Peyer's patch (tissue), 4 donors: ENCODE measurements around the gene CYP1B1. TPM values are rescaled to one million over a fixed set of nuclear protein-coding genes. Genes with fewer than 3 reads are reported as not detected.

Experiments used
- DNase-seq, 3 donors: peaks; one replicate each; pipeline ENCODE4 v3.0.0-alpha.2; 2017 to 2019
- H3K27ac ChIP-seq, 4 donors: fragments of 200-600 bp; sonication (generic); one replicate each; pipeline ENCODE4 v1.5.1; 2016 to 2019
- H3K27me3 ChIP-seq, 2 donors: fragments of 200-600 bp; sonication (generic); one replicate each; pipeline ENCODE4 v1.5.1; 2019
- H3K36me3 ChIP-seq, 3 donors: fragments of 200-600 bp; sonication (generic); one replicate each; pipeline ENCODE4 v1.5.1; 2016 to 2019
- H3K4me1 ChIP-seq, 4 donors: fragments of 200-600 bp; sonication (generic); one replicate each; pipeline ENCODE4 v1.5.1; 2016 to 2019
- H3K4me3 ChIP-seq, 4 donors: fragments of 200-600 bp; sonication (generic); 1 replicate in 3 of 4; 2 replicates in 1 of 4; pipeline ENCODE4 v1.5.1; 2016 to 2019; ENCODE audit warnings: mild to moderate bottlenecking in 1 of 4
- H3K9me3 ChIP-seq, 4 donors: fragments of 200-600 bp; sonication (generic); one replicate each; pipeline ENCODE4 v1.5.1; 2016 to 2019; ENCODE audit warnings: mild to moderate bottlenecking in 1 of 4
- POLR2A ChIP-seq, 2 donors: fragments of 450-650 bp; IDR thresholded peaks; one replicate each; pipeline ENCODE4 v1.5.1; 2017; ENCODE audit warnings: antibody characterized with exemption in 2 of 2, mild to moderate bottlenecking in 2 of 2, moderate library complexity in 2 of 2
- total RNA-seq, 4 donors: library from RNA; depleted of rRNA; stranded (reverse); fragments of >200 nt; gene quantifications; one replicate each; pipeline ENCODE4 v1.1.0, GENCODE V29; 2016
- TF ChIP-seq, protein P1 (sequence below), 6 experiments: fragments of 450-650 bp in 4 of 6; fragments of 200-600 bp in 2 of 6; sonication (generic) in 1 of 6; IDR thresholded peaks; one replicate each; pipeline ENCODE4 v1.5.1; 2017 to 2019; ENCODE audit warnings: antibody characterized with exemption in 6 of 6, mild to moderate bottlenecking in 3 of 6, moderate library complexity in 1 of 6

Gene CYP1B1
- total RNA-seq = 10 to 100 TPM in 3 of 4 donors, 1 to 10 TPM in 1; 4.9 to 16.5 (median 12.8) TPM

DNA sequence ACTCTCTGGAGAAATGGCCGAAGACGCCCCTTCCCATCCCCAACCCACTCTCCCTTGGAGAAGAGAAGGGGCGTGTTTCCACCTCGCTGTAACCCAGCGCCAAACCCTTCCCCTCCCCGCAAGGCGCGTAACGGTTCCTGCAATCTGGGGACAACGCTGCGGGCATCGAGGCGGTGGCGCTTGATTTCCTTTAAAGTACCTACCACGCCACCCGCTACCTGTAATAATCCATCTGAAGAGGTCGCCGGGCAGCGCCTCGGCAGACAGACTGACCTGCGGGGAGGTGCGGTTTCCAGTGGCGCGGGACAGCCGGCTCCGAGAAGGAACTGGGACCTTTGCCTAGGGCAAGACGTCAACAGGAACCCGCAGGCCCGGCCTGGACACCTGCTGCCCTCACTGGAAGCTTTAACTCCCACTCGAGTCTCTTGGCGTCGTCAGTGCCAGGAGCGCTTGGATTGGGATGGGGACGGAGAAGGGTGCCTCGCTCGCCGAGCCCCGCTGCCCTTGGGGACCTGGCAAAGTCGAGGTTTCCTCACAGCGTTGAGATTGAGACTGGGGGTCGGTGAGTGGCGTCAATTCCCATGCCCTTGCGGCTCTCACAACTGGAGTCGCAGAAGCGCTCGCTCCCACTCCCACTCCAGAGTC, at the start of gene CYP1B1:
Gene CYP1B1 (minus strand): TSS at position 645 of the 645 bp plus-strand sequence. CDS start 763 bp downstream, outside the sequence.
- H3K36me3 ChIP-seq = no peaks in the 10 kb centered on the region
- TF ChIP-seq, protein P1, sequence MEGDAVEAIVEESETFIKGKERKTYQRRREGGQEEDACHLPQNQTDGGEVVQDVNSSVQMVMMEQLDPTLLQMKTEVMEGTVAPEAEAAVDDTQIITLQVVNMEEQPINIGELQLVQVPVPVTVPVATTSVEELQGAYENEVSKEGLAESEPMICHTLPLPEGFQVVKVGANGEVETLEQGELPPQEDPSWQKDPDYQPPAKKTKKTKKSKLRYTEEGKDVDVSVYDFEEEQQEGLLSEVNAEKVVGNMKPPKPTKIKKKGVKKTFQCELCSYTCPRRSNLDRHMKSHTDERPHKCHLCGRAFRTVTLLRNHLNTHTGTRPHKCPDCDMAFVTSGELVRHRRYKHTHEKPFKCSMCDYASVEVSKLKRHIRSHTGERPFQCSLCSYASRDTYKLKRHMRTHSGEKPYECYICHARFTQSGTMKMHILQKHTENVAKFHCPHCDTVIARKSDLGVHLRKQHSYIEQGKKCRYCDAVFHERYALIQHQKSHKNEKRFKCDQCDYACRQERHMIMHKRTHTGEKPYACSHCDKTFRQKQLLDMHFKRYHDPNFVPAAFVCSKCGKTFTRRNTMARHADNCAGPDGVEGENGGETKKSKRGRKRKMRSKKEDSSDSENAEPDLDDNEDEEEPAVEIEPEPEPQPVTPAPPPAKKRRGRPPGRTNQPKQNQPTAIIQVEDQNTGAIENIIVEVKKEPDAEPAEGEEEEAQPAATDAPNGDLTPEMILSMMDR (IDR thresholded peaks at IDR 0.05) = no peak
- TF ChIP-seq POLR2A (IDR thresholded peaks at IDR 0.05) = no peak
- peak within 1 kb of the TSS; percentile 55 to 87 (median 60) for H3K27ac ChIP-seq
- H3K9me3 ChIP-seq = peaks cover 0 to 4% (median 0%) of the 10 kb centered on the region in 4 donors
- H3K4me1 ChIP-seq = peaks cover 0 to 36% (median 10%) of the 10 kb centered on the region in 4 donors
- no peak for DNase-seq
- peak within 1 kb of the TSS; percentile 29 to 63 (median 50) for H3K4me3 ChIP-seq
- H3K27me3 ChIP-seq = peaks cover 0 to 14% of the 10 kb centered on the region in 2 donors

DNA sequence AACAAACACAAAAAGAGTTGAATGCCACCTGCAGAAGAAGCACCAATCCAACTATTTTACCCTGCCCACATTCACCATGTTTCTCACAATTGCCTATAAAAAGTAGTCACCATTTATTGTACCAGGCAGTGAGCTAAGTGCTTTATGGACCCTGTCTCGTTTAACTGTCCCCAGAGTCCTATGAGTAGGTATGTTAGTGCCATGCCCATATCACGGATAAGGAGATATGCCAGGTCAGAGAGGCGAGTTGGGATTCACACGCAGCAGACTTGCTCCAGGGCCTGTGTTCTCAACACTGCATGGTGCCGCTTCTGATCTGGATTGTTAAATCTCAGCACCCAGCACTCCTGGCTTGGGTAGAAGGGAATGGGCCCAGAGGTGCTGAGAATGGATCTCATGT, 49.1 kb upstream of the CYP1B1 start:
- Histone ChIP-seq H3K4me3 (no peak overlapping the region), H3K4me1 (no peaks in the 10 kb centered on the region), H3K27ac (no peak overlapping the region), H3K27me3 (no peaks in the 10 kb centered on the region), H3K36me3 (no peaks in the 10 kb centered on the region), H3K9me3 (peaks cover 0 to 9% (median 0%) of the 10 kb centered on the region in 4 donors)
- TF ChIP-seq, protein P1 (IDR thresholded peaks at IDR 0.05) = no peak
- no peak for TF ChIP-seq POLR2A (IDR thresholded peaks at IDR 0.05)
- no peak for DNase-seq

DNA sequence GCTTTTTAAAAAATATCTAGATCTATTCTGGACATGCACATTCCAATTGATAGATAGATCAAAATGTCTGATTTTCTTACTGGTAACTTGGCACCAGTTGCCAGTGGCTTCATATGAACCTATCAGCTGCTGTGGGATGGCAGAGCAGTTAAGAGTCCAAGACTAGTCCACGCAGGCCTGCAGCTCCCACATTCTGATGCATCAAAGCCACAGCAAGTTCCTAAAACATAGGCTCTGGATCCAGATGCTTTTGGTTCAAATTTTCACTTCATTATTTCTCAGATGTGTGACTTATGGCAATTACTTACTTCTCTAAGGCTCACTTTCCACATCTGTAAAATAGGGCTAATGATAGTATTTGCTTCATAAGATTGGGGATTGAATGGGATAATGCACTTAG, 48.0 kb upstream of the CYP1B1 start:
- Histone ChIP-seq H3K27ac (no peak overlapping the region), H3K4me3 (no peak overlapping the region), H3K27me3 (no peaks in the 10 kb centered on the region), H3K9me3 (peaks cover 0 to 9% (median 0%) of the 10 kb centered on the region in 4 donors), H3K36me3 (no peaks in the 10 kb centered on the region), H3K4me1 (no peaks in the 10 kb centered on the region)
- DNase-seq = no peak
- TF ChIP-seq, protein P1 (IDR thresholded peaks at IDR 0.05) = no peak
- TF ChIP-seq POLR2A (IDR thresholded peaks at IDR 0.05) = no peak

DNA sequence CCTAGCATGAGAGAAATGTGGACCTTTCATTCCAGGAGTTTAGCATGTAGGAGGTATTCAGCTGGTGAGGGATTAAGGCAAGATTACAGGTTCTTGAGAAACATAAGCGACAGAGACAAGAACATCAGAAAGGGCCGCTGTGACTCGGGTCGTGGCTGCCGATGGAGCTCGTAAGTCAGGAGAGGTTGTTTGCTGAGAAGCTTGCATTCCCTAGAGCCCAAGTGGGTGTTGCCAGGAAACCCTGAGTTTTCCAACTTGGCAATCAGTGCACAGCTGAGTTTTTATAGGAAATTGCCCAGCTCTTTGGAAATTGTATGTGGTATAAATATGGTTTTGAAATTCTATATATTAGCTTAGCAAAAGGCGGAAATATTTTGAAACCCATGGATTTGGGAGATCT, 46.4 kb upstream of the CYP1B1 start:
- H3K4me3 ChIP-seq = no peak overlapping the region
- H3K27ac ChIP-seq = no peak overlapping the region
- no peak for TF ChIP-seq POLR2A (IDR thresholded peaks at IDR 0.05)
- TF ChIP-seq, protein P1 (IDR thresholded peaks at IDR 0.05) = no peak
- H3K27me3 ChIP-seq = no peaks in the 10 kb centered on the region
- no peaks in the 10 kb centered on the region for H3K4me1 ChIP-seq
- H3K36me3 ChIP-seq = no peaks in the 10 kb centered on the region
- DNase-seq = no peak
- H3K9me3 ChIP-seq = peaks cover 0 to 4% (median 0%) of the 10 kb centered on the region in 4 donors

DNA sequence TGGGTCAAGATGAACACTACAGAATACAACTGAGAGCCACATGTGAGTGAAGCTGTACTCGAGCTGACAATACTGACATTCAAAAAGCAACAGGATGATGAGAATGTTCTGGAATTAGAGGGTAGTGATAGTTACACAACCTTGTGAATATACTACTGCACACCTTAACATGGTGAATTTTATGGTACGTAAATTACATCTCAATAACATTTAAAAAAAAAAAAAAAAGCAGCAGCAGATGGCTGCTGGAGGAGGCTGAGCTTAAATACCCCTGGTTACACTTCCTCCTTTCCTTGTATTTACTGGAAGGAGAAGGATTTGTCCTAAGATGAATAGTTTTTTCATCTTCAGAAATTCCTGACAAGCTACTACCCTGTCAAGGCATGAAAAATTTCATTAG, 45.5 kb upstream of the CYP1B1 start:
- H3K27ac ChIP-seq = no peak overlapping the region
- no peak for TF ChIP-seq POLR2A (IDR thresholded peaks at IDR 0.05)
- TF ChIP-seq, protein P1 (IDR thresholded peaks at IDR 0.05) = no peak
- no peak overlapping the region for H3K4me3 ChIP-seq
- no peaks in the 10 kb centered on the region for H3K36me3 ChIP-seq
- no peaks in the 10 kb centered on the region for H3K4me1 ChIP-seq
- H3K27me3 ChIP-seq = no peaks in the 10 kb centered on the region
- no peak for DNase-seq
- H3K9me3 ChIP-seq = no peaks in the 10 kb centered on the region
